Measurements from ENCODE around the gene PLA2G2F.

Gene PLA2G2F

DNA sequence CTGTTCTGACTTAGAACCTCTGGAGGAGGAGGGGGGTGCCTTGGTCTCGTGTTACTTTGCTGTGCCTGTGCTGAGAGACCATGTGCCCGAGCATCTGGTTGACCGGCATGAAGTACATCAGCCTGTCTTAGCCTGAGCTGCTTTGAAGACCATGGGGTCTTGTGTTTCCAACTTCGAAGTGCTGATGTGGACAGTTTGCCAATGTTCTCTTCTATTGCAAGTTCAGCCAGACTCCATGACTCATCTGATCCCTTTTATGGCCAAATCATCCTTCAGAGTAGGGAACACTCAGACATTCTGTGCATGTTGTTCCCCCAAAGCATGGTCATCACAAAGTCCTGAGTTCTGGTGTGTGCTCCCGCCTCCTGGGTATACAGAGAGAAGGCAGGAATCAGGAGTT lies 53.2 kb downstream of the PLA2G2F start:
- no peak for DNase-seq

DNA sequence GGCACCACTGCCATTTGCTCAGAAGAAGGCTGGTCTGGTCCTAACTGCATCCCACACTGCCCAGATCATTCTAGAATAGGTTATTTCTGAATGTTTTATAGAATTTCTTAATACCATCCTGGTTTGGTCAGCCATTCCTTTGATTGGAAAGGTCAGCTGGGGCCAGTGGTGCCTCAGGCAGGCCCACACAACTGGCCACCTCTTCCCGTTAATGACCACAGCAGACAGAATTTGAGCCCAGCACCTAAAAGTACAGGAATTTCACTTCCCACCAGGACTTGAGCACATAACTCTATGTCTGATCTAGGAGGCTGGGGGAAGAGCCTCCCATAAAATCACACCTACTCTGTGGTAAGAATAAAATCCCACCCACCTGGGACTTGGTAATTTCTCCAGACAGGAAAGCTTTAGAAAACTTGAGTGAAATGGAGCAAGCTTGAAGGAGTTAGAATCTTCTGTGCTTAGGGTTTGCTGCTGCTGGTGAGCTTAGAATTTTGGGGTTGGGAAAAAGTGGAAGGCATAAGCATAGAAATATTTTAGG lies 53.8 kb downstream of the PLA2G2F start:
- no peak for DNase-seq

DNA sequence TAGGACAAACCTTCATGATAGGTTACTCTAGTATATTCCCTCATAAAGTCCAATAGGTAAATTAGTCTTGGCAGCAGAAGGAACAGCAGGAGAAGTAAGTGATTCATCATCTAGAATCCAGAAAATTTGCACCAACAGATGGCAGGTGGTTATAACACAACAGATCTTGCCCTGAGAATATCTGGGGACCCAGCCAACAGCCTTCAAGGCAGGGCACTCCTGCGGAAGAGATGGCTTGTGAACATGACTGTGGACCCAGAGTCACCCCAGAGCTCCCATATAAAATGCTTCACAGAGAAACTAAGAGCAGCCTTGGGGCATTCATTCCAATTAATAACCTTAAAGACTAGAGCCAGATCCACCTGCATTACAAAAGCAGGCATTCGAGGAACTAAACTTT lies 55.1 kb downstream of the PLA2G2F start:
- DNase-seq = no peak

DNA sequence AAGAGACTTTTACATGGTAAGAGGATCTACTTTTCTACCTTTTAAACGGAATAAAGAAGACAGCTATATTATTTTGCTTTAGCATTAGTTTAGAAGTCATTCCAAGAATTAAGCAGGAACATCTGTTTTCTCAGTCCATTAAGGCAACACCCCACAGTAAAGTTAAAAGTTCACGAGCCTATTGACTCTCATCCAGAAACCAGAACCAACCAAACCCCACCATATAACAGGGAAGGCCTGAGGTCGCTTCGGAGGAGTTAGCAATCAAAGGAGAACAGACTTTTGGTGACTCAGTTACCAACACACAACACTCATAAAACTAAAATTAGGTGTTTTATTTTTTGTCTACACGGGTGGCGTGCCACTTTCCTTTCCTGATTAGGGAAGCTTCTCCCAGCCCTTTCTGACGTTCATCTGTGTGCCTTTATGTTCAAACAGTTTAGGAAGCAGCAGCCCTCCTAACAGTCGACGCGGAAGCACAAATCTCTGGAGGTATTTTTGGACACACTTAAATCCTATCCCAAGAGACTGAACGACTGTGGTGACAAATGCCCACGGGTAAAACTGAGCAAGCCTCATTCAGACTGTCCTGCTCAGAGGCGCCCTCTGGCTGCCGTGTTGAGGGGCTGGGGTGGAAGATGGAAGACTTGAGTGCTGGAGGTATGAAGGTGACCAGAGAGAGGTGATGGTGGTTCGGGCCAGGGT lies 55.8 kb downstream of the PLA2G2F start:
- peak; percentile 66 to 72 for DNase-seq

DNA sequence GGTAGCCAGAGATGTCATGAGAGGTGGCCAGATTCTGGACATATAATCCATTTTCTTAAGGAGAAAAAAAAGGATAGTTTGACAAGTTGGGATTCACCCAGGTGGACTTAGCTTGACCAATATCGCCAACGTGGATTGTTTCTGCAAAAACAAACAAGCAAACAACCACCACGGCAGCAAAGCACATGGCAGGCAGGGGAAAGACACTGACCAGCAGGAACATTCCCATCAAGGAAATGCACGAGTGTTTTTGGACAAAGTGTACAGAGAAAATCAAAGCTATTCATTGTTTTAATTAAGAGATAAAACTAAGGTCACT lies 56.3 kb downstream of the PLA2G2F start:
- no peak for DNase-seq

DNA sequence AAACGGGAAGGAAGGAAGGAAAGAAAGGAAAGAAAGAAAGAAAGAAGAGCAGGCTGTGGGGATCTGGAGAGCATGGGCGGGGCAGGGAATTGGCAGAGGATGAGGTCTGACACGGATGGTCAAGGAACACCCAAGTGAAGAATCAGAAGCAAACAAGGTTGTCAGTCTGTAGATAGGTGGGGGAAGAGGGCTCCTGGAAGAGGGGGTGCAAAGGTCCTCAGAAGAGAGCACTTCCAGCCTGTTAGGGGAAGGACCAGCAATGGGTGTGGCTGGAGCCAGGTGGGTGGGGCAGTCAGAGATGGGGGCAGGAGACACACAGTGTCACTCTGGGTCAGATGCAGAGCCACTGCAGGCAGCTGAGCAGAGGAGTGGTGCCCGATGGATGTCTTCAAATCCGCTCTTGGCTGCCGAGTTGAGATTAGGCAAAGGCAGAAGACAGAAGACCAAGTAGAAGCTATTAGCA lies 58.2 kb downstream of the PLA2G2F start:
- no peak for DNase-seq

DNA sequence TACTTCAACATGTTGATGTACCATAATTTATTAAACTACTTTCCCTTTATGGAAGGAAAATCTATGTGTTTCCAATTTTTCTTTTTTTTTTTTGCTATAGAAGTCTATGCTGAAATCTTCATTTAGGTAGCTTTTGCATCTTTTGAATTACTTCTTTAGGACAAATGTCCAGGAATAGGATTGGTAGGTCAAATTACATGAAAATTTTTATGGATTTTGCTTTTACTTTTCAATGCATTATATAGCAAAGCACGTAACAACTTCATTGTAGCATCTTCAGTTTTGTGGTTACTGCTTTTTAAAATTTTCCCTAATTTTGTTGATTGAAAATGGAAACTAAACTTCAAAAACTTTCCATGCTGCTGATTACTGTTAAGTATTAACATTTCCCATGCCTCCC lies 59.2 kb downstream of the PLA2G2F start:
- no peak for DNase-seq

DNA sequence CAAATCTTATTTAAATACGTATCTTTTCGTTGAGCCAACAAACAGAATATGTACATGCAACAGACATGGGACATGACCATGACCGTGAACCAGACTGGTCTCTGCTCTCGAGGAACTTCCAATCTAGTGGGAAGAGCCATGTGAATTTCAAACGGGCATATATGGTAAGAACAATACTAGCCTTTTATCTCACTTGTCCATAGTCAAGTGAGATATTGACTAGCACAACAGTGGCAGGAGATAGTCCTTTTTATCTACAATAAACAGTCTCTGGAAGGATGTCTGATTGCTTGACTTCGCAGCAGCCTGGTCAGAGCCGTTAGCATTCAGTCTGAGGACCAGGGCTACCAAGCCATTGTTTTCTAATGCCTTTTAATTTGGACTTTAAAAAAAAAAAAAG lies 59.8 kb downstream of the PLA2G2F start:
- DNase-seq = no peak

DNA sequence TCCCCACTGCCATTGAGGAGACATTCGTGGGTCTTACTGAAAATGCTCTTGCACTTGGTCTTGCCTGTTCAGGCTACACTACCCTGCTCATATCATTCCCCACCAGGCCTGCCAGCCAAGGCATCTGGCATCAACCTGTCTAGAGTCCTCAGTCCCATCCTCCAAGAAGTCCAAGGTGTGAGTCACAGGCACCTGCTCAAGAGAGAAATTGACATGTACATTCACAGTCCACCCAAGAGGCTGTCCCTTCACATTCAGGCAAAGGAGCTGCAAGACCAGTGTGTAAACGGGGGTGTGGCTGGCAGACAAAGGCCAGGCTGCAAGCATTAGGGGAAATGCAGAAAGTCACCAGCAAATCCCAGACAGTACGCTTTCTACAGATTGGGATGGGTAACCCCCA lies 60.3 kb downstream of the PLA2G2F start:
- DNase-seq = no peak

DNA sequence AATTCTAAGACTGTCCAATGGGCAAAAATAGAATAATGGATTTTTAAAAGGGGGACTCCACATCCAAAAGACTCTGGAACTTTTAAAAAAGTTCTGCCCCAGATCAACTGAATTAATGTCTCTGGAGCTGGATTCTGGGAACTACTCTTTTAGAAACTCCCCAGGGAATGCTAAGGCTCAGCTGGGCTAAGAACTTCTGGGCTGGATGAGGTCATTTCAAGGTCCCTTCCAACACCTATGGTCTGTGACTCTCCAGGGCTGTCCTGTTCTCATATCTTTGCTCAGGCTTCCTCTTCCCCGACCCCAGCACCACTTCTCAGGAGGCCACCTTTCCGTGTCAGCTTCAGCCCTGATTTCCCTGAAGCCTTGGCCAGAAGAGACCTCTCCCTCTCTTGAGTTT lies 60.7 kb downstream of the PLA2G2F start:
- DNase-seq = no peak
